Measurements from ENCODE around the gene TNFRSF21.

DNA sequence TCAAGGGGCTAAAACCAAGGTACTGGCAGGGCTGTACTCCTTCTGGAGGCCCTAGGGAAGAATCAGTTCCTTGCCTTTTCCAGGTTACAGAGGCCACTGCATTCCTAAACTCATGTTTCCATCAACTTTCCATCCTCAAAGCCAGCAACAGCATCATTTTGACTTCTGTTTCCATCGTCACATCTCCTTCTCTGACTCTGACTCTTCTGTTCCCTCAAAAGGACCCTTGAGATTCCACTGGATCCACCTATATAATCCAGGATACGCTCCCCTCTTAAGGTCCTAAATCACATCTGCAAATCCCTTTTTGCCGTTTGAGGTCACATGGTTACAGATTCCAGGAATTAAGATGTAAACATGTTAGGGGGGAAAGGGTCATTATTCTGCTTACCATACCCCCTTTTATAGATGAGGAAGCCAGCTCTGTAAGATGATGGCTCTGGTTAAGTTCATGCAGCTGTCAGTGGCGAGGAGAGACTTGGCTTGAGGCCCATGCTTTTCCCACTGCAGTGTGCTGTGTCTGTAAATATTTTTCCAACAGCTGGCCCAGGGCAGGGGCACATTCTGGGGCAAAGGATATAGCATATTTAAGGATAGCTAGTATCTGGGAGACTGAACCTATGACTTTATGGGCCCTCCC is 114.6 kb downstream of the TNFRSF21 start:
- TF ChIP-seq POLR2A (IDR thresholded peaks at IDR 0.05), result no peak
- TF ChIP-seq, protein P1, sequence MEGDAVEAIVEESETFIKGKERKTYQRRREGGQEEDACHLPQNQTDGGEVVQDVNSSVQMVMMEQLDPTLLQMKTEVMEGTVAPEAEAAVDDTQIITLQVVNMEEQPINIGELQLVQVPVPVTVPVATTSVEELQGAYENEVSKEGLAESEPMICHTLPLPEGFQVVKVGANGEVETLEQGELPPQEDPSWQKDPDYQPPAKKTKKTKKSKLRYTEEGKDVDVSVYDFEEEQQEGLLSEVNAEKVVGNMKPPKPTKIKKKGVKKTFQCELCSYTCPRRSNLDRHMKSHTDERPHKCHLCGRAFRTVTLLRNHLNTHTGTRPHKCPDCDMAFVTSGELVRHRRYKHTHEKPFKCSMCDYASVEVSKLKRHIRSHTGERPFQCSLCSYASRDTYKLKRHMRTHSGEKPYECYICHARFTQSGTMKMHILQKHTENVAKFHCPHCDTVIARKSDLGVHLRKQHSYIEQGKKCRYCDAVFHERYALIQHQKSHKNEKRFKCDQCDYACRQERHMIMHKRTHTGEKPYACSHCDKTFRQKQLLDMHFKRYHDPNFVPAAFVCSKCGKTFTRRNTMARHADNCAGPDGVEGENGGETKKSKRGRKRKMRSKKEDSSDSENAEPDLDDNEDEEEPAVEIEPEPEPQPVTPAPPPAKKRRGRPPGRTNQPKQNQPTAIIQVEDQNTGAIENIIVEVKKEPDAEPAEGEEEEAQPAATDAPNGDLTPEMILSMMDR (IDR thresholded peaks at IDR 0.05), result no peak
